Stimulated activated CD4-positive, alpha-beta T cell treated with anti-CD3 and anti-CD28 coated beads, Interleukin-4, amount 100 ng/mL, for 4 hours (primary cell): ENCODE results near the gene PTPRG.

Source experiments
- DNase-seq, 2 experiments: peaks; one replicate each; pipeline ENCODE4 v3.0.0-alpha.2; 2020

The PTPRG gene

GRCh38 chr3:61943975-61944374, 382.6 kb downstream of the PTPRG start:
- DNase-seq: no peak

DNA sequence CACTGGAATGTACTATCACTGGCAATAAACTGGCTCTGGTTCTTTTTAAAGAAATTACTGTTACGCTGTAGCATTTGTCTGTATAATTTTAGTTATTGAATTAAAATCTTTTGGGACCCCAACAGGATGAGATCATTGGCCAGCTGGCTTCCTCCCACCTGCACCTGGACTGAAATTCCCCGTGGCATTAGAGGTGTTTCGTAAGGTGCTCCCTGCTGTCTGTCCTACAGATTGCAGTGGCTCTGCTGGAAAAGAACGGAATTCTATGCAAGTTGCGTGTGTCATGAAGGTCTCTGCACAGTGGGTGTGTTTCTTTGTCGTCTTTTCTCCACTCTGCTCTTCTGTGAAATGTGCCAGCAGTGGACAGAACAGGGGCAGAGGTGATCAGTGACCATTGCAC, 383.4 kb downstream of the PTPRG start:
- no peak for DNase-seq

DNA sequence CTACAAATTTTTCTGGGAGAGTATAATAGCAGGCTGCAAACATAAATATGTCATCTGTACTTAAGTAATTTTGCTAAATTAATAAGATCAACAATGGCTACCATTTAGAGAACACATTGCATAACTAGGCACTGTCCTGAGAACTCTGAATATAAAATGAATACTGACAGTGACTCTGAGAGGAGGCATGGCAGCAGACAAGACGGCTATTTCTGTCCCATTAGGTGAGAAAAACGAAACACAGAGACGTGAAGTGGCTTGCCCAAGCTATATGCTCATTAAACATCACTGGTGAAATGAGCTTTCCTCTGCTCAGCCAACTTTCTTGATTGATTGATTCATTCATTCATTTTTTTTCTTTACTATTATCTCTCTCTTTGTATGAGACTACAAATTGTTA, 384.3 kb downstream of the PTPRG start:
- DNase-seq: no peak

GRCh38 chr3:61946570-61947324, 385.4 kb downstream of the PTPRG start:
- DNase-seq: no peak

GRCh38 chr3:61947456-61947855, 386.1 kb downstream of the PTPRG start:
- DNase-seq: no peak

DNA sequence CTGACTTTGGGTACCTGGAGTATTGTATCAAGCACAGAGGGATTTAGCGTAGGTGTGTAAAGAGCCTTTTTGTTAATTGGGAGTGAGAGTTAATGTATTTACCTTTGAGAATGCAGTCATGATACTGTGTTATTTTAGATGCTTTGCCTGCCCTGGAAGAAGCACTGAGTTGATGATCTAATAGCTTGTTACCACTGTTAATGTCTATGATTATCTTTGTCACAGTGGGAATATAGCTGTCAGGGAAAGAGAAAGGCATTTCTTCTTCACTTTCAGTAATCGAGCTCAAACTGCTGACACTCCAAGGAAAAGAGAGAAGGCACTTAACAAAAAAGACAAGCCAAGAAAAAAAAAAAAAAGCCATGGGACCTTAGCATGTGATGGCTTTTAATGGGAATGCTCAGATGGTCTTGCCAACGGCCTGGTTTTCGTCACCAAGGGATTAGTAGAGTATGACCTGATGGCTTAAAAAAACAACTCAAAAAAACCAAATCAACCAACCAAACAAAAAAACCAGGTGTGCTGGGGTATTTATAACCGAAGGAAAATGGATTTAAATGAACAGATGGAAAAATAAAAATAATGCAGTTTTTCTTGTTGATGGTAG, 387.4 kb downstream of the PTPRG start:
- no peak for DNase-seq

- no peak for DNase-seq
Measured at GRCh38 chr3:61954097-61954540, 392.7 kb downstream of the PTPRG start.

- no peak for DNase-seq
Measured at GRCh38 chr3:61955483-61955882, 394.1 kb downstream of the PTPRG start.

GRCh38 chr3:61956236-61956635, 394.9 kb downstream of the PTPRG start:
- no peak for DNase-seq

DNA sequence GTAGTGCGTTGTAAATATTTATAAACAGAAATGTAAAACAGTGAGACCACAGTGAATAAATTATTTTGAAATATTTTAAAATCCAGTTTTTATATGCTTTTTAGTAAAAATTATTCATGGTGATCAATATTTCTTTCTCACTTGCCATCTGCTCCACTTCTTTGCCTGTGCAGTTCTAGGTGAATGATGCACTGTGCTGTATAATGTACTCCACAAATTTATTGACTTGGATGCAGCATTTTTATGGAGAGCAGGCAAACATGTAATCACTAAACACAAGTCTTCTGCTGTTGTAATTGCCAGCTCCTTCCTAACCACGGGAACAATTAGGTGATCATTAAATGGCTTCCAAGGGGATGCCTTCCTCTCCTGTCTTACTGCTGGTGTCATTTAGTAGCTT, 395.9 kb downstream of the PTPRG start:
- no peak for DNase-seq

DNA sequence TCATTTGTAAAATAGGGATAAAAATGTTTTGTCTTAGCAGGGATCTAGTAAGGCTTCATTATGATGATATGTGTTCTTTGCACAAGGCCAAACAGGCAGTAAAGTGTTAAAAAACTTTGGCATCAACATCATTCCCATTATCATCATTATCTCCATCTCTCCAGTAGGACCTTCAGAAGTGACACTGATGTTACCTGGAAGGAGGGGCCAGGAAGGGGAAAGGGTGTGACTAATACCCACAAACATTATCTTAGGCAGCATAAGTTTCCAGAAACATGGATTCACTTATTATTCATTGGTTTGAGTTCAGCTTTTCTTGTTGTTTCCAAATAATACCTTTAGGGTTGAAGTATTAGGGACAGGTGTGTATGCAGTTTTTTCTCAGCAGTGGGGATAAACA, 399.6 kb downstream of the PTPRG start:
- no peak for DNase-seq

GRCh38 chr3:61961900-61962299, 400.5 kb downstream of the PTPRG start:
- DNase-seq: no peak

DNA sequence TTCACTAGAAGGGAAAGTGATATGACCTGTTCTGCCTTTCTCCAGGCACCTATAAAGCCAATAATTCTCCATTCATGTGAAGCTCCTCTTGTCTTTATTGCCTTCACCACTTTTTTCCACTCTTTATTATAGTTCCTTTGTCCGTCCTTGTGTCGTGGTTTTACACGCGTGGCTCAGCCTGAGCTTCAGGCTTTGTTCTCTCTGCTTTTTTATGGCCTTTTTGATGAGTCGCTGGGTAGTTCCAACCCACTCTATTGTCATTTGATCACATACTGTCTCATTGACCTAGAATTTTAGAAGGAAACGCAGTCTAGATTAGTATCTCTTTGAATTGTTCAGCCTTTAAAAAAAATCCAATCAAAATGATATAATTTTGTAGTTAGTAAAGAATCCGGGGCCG, 403.2 kb downstream of the PTPRG start:
- DNase-seq: no peak

DNA sequence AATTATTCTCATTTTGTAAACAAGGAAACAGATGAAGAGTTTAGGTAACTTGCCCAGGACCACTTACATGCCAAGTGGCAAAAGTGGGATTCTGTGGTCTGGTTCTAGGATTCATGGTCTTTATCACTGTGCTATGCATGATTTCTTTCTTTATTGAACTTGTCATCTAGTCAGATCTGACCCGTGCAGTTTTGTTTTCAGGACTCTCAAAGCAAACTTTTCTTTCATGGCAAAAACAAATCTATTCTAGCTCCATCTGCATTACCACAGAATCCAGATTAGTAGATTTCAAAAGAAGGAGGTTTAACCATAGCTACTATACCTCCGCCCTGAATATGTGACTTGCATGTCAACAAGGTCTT, 404.4 kb downstream of the PTPRG start:
- no peak for DNase-seq

DNA sequence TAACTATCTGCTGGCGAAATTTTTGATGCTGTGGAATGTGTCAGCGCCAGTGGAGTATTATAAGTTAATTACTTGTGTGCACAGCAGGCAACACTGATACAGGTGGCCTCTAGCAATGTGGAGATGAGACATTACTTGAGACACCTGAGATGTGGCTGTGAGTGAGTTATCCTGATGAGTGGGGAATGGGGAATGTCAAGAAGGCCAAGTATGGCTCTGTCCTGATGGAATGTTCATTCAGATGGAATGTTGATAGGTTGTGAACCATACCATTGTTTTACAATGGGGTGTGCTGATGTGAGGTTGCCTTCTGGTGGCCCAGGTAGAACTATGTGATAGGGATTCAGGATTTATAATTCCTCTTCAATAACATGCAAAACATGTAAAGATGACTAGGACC, 404.8 kb downstream of the PTPRG start:
- no peak for DNase-seq

GRCh38 chr3:61967019-61967418, 405.6 kb downstream of the PTPRG start:
- DNase-seq: no peak

- DNase-seq: no peak
Measured at GRCh38 chr3:61967937-61968336, 406.6 kb downstream of the PTPRG start.

GRCh38 chr3:61974662-61975061, 413.3 kb downstream of the PTPRG start:
- no peak for DNase-seq

- no peak for DNase-seq
Measured at GRCh38 chr3:61975199-61975598, 413.8 kb downstream of the PTPRG start.

- no peak for DNase-seq
Measured at GRCh38 chr3:61975936-61976335, 414.6 kb downstream of the PTPRG start.

DNA sequence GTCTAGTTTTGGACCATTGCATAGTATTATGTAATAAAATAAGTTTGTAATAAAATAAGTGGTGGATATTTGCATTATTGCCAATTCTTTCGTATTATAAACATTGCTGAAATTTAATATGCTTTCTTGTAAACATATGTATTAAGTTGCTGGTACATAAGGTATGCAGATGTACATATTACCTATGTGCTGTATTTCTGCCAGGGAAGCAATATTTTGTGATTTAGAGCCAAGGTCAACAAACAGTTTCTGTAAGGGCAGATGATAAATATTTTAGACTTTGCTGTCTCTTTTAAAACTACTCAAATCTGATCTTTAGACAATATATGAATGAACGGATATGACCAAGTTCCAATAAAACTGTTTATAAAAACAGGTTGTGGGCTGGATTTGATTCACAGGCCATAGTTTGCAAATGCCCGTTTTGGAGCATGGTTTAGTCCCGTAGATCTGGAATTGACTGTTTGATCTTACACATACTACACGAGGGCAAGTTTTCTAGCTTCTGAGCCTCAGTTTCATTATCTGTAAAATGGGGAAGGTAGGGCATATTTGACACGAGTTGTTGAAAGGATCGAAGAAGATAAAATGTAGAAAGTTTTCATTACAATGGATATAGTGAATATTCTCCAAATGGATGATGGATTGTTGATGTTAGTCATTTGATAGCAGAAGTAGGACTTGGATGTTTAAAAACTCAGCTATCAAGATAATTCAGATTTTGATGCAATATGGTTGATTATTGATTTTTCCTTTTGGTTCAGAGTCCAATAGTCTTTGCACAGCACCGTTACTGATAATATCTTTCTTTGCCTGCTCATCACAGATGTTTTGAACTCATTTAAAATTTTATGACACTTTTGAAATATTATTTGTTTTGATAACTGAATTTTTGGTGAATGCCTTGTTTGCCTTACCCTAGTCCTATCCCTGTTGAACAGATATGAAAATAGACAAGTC, 417.4 kb downstream of the PTPRG start:
- no peak for DNase-seq

- DNase-seq: no peak
Measured at GRCh38 chr3:61979638-61980037, 418.3 kb downstream of the PTPRG start.

- no peak for DNase-seq
Measured at GRCh38 chr3:61980041-61980440, 418.7 kb downstream of the PTPRG start.

- DNase-seq: no peak
Measured at GRCh38 chr3:61981060-61981459, 419.7 kb downstream of the PTPRG start.
